GM23338 (cell line): ENCODE data around the gene HOXA3.

Experiments used
- CREB1 ChIP-seq: fragments of 250-450 bp; sonication (Bioruptor Pico); IDR thresholded peaks from 2 replicates; pipeline ENCODE4 v1.5.0; 2020; ENCODE audit warnings: low read depth, mild to moderate bottlenecking, moderate library complexity
- CTCF ChIP-seq, 2 experiments: fragments of 200-600 bp in 1 of 2; sonication (generic) in 1 of 2; conservative IDR thresholded peaks; 2 replicates each; pipeline versions ENCODE4 v1.5.1 to v1.6.1; 2016 to 2017; ENCODE audit warnings: antibody characterized with exemption in 2 of 2, low read depth in 2 of 2, mild to moderate bottlenecking in 2 of 2, moderate library complexity in 1 of 2
- EZH2 ChIP-seq: fragments of 200-600 bp; sonication (generic); IDR thresholded peaks from one replicate; pipeline ENCODE4 v1.8.0; 2017; ENCODE audit warnings: antibody characterized with exemption, mild to moderate bottlenecking, low read depth; ENCODE audit not compliant: unreplicated experiment
- EZH2phosphoT487 ChIP-seq: fragments of 200-600 bp; sonication (generic); IDR thresholded peaks from one replicate; pipeline ENCODE4 v1.8.1; 2018; ENCODE audit warnings: antibody characterized with exemption; ENCODE audit not compliant: unreplicated experiment
- JUNB ChIP-seq: IDR thresholded peaks from one replicate; pipeline ENCODE4 v1.6.1; 2016; ENCODE audit warnings: antibody characterized with exemption; ENCODE audit not compliant: unreplicated experiment
- POLR2AphosphoS5 ChIP-seq: IDR thresholded peaks from 2 replicates; pipeline ENCODE4 v1.6.1; 2016; ENCODE audit warnings: antibody characterized with exemption, low read depth
- STAT1 ChIP-seq: IDR thresholded peaks from one replicate; pipeline ENCODE4 v1.6.1; 2016; ENCODE audit warnings: antibody characterized with exemption; ENCODE audit not compliant: unreplicated experiment

- TF ChIP-seq CTCF (conservative IDR thresholded peaks at IDR 0.05; ENCODE audit: low read depth in 2 of 2) (no peak), JUNB (no peak), CREB1 (CRISPR knock-in tag) (no peak), EZH2phosphoT487 (peak; percentile 85), STAT1 (no peak), POLR2AphosphoS5 (no peak), EZH2 (peak; percentile 95)
Observed at GRCh38 chr7:27188386-27189294, 36.3 kb upstream of the HOXA3 start.
